Activated T-cell treated with anti-CD3 and anti-CD28 coated beads, Interleukin-2, amount 50 U/mL, for 1 hour (primary cell): ENCODE data around the gene SPATA31C1.

Experiments used
- DNase-seq: peaks from one replicate; pipeline ENCODE4 v3.0.0-alpha.2; 2020

The SPATA31C1 gene

DNA sequence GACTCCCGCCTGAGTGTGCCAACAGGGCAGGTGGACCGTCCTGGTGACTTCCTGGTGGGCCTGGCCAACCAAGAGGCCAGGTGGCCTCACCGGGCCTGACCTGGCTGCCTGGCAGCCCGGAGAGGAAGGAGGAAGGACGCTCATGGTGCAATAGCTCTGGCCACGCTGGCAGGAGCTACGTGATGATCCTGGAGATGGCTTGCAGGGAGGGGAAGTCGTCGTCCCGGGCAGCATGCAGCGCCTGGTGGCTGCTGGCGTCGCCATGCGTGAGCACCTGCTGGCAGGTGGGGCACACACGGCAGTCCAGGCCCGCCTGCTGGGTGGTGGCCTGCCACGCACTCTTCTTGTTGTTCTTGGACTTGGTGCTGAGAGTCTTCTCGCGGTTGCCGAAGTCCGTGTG, 26.3 kb downstream of the SPATA31C1 start:
- no peak for DNase-seq

DNA sequence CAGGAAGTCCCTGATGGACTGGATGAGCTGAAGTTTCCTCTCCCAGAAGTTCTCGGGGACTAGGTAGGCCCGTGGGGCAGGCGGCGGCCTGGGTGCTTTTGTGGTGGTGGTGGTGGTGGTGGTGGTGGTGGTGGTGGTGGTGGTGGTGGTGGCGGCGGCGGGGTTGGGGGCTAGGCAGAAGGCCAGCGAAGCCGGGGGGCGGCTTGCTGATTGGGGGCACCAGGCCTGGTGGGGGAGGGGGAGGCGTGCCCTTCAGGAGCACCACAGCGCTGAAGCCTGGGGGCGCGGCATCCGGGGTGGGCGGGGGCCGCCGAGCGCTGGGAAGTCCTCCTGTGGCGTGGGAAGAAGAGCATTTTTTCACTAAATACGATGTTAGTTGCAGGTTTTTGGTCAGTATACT, 26.9 kb downstream of the SPATA31C1 start:
- no peak for DNase-seq

DNA sequence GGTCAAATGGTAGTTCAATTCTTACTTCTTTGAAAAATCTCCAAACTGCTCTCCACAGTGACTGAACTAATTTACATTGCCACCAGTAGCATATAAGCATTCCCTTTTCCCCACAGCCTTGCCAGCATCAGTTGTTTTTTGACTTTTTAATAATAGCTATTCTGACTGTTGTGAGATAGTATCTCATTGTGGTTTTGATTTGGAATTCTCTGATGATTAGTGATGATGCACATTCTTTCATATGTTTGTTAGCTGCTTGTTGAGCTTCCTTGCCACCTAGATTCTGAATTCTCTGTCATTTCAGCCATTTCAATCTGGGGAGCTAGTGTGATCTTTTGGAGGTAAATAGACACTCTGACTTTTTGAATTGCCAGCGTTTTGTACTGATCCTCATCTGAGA, 32.5 kb downstream of the SPATA31C1 start:
- DNase-seq, result no peak

DNA sequence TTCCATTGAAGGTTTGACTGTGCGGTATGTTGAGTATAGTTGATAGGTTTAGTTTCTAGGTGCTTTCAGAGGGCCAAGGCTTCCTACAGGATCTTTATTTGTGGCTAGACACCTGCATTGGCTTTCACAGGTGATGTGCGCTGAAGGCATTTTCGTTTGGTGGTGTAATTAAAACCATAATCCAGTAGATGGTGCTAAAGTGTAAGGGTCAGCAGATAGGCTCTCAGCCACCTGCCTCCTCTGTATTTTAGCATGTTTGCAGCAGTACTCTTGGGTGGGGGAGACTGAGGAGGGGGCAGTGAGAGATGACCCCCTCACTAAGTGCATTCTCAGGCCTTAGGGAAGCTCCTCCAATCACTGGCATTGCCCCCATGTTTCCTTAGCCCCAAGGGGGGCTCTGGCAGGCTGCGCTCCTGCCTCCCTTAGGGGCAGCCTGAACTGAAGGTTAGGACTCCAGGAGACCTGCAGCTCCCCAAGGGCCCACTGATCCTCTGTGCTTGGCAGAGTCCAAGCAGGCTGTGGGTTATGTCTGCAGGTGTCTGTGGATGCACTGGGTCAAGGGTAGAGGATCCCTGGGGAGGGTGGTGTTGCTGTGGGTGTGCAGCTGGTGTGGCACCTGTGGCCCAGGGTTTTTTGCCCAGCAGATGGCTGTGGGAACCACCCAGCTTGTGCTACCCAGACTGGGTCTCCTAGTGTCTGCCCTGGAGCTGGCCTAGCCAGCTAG, 33.2 kb downstream of the SPATA31C1 start:
- DNase-seq, result no peak

DNA sequence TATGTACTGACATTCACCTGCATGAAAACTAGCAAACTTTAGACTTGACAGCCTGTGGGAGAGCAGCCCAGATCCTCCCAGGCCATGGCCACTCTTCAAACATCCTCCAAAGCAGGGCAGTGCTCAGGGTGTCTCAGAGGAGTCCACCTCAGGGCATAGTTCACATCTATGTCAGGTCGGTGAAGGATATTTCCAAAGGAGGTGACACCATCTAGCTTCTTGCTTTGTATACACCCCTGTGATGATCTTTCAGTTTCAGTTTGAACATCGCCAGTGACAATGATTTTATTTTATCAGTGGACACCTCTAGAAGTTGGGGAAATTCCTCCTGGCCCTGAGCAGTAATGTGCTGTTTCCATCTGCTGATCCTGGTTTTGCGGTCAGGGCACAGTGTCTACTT, 36.5 kb downstream of the SPATA31C1 start:
- DNase-seq, result no peak

DNA sequence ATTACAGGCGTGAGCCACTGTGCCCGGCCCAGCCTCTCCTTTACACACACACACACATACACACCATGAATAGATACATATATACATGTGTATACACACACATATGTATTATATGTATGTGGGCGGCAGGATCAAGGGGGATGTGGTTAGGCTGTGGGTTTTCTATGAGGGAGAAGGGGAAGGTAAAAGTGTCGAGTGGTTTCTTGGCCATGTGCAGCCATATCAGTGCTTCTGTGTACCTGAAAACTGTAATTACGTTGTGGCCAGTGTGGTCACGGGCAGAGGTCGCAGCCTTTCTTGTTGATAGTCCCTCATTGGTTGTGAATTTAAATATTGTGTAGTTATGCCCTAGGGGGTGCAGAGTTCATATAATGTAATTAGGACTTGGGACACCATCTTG, 40.1 kb downstream of the SPATA31C1 start:
- no peak for DNase-seq

DNA sequence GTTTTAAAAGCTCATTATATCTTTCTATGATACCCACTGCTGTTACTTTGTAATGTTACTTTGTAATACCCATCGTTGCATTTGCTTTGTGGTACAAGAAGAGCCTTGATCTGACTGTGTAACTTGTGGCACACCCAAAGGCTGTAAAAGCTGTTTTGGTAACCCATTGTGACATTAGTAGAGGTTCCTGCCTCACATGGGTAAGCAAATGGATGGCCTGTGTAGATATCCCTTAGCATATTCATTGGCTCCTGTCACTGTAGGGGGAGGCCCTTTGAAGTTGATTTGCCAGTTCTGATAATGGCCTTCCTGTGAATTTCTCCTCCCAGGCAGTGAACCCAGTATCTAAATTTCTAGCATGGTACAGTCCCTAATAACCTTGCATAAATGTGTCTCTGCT, 40.8 kb downstream of the SPATA31C1 start:
- no peak for DNase-seq

DNA sequence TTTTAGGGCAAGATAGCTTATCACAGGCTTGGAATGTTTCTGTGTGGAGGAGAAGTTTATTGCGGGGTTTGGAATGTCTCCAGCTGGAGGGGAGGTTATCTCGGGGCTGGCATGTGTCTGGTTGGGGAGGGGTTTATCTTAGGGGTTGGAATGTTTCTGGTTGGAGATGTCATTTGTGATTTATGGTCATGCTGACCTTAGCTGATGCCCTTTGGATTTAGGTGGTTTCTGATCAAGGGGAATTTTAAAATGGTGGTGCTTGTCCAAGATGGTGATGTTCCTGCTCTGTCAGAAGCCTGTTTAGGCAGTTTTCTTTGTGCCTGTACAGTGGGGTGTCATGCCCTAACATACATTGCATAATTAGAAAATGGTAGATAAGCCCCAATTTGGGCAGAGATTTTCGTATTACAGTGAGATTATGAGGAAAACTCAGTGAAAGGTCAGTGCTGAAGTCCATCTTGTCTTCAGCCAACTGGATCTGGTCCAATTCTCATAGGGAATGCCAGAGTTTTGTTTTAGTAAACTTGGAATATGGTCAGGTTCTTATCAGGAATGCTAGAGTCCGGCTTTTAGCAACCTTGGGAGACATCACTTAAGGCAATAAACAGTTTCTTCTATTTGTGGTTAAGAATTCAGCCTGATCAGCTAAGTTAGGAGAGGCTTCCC, 42.3 kb downstream of the SPATA31C1 start:
- no peak for DNase-seq

DNA sequence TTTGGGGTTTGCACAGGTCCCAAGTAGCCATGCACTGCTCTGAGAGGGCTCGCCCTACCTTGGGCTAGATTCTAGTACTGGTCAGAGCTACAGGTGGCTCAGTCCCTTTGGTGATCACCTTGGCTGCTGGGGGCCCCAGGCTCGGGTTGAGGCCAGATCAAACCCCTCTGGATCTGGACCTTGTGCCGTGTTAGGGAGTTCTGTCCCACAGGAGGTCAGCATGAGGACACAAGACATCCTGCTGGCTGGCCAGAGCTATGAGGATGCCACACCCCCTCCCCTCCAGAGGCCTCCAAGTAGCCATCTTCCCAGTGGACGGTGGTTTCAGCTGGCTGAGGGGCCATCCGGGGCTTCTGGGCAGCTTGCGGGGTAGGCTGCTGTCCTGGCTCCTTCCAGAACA, 46.0 kb downstream of the SPATA31C1 start:
- DNase-seq, result no peak

DNA sequence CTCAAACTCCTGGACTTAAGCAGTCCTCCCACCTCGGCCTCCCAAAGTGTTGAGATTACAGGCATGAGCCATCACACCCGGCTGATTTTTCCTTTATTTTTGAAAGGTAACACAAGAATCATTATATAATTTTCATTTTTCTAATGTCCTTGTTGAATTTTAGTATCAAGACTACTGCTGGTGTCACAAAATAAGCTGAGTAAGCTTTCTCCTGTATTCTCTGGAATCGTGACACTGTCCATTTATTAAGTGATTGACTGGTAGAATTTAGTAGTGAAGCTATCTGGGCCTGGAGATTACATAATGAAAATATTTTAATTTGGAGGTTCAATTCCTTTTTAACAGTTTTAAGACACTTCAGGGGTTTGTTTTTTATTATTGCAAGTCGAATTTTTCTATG, 47.1 kb downstream of the SPATA31C1 start:
- no peak for DNase-seq

DNA sequence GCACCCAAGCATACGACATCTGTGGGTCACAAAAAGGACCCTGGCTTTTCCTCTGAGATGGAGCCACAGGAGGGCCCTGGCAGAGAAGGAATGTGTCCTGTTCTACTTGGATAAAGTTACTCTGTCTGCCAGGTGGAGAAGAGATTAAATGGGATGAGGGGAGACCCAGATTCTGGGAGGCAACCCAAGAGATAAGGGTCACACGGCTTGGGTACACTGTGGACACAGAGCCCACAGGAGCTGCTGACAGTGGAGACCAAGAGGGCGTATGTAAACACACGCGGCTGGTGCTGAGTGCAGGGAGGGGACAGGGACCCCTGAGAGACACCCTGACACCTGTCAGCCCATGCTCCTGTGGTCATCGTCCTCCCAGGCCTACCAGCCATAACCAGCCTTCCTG, 50.4 kb downstream of the SPATA31C1 start:
- DNase-seq, result no peak

DNA sequence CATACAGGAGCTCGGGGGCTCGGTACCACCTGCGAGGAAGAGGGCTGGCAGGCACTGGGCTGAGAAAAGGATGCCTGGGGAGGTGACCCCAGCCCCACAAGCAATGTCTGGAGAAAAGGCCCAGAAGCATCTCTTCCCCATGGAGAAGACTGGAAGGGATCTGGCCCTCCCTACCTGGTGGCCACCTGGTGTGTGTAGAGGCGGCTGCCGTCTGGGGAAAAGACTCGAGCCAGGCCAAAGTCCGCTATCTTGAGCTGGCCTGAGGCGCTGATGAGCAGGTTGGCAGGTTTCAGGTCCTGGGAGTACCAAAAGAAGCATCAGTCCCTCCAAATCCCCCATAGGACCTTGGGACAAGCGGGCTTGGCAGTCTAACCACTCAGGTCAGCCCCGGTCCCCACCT, 52.8 kb downstream of the SPATA31C1 start:
- DNase-seq, result no peak

DNA sequence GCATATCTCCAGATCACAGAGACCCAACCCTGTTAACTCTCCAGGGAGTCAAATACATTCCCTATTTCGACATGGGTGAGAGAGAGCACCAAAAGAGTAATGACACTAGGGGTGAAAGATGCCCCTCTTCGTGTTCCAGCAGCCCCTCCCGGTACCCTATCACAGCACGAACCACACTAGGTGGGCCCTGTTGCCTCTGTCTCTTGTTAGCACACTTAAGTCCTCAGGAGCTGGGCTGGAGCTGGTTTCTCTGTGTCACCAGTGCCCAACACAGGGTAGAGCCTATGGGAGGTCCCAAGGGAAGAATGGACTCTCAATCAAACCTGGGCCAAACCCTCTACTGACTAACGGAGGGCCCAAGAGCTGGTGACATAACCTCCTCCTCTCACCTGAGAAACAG, 55.4 kb downstream of the SPATA31C1 start:
- DNase-seq, result no peak
